ENCODE measurements around the gene RPL26.

The RPL26 gene

DNA sequence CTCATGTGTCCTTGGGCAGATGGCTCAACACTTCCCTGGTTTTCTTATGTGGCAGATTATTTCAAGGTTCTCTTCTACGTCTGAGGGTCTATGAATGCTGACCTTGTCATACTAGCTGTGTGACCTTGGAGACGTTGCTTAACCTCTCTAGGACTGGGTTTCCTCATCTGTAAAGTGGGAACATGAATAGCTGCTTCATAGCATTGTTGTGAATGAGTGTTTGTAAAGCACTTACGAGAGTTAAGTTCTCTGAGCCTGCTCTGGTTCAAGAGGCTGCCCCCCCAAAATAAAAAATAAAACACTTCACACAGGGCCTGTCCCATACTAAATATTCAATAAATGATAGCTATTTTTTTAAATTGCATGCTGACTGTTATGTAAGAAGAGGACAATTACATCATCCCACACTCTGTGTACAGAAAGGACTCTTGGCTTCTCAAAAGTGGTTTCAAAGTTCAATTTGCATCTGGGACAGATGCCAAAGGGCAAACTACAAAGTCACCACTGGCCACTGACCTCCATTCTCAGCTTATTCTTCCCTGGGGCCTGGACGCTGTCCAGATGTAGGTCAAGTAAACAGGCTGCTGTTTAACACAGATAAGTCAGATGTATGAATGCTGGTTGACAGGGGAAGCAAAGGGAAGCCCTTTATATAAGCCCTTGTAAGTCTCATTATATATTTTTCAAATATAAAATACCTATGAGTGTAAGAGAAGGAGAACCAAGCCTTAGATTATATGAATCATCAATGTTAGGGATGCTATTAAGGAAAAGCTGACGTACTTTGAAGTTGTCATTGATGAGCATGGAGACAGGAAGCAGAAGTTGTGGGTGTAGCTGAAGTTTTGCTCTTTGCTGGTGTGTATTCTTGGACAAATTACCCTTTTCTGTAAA lies 37.3 kb upstream of the RPL26 start:
- TF ChIP-seq ISL1 (CRISPR knock-in tag; IDR thresholded peaks at IDR 0.05) (no peak), ZC3H10 (CRISPR knock-in tag; IDR thresholded peaks at IDR 0.05) (no peak), CREB5 (CRISPR knock-in tag; IDR thresholded peaks at IDR 0.05; ENCODE audit: low read depth) (no peak), GLIS3 (CRISPR knock-in tag; IDR thresholded peaks at IDR 0.05) (no peak), BACH2 (CRISPR knock-in tag; IDR thresholded peaks at IDR 0.05; ENCODE audit: borderline replicate concordance) (no peak), TCF4 (CRISPR knock-in tag; IDR thresholded peaks at IDR 0.05; ENCODE audit: borderline replicate concordance) (no peak), ZNF8 (CRISPR knock-in tag; IDR thresholded peaks at IDR 0.05) (no peak), ARNTL (CRISPR knock-in tag; IDR thresholded peaks at IDR 0.05; ENCODE audit: borderline replicate concordance, low read depth) (no peak), TOX (CRISPR knock-in tag; IDR thresholded peaks at IDR 0.05; ENCODE audit: borderline replicate concordance) (no peak), ZFP3 (CRISPR knock-in tag; IDR thresholded peaks at IDR 0.05) (no peak), ESRRG (CRISPR knock-in tag; IDR thresholded peaks at IDR 0.05) (no peak), ZFP30 (CRISPR knock-in tag; IDR thresholded peaks at IDR 0.05) (no peak), ZNF70 (CRISPR knock-in tag; IDR thresholded peaks at IDR 0.05) (no peak), TSHZ2 (CRISPR knock-in tag; IDR thresholded peaks at IDR 0.05) (no peak), SNAI2 (CRISPR knock-in tag; IDR thresholded peaks at IDR 0.05) (no peak), RARB (CRISPR knock-in tag; IDR thresholded peaks at IDR 0.05) (no peak)
- TF ChIP-seq, protein P1, sequence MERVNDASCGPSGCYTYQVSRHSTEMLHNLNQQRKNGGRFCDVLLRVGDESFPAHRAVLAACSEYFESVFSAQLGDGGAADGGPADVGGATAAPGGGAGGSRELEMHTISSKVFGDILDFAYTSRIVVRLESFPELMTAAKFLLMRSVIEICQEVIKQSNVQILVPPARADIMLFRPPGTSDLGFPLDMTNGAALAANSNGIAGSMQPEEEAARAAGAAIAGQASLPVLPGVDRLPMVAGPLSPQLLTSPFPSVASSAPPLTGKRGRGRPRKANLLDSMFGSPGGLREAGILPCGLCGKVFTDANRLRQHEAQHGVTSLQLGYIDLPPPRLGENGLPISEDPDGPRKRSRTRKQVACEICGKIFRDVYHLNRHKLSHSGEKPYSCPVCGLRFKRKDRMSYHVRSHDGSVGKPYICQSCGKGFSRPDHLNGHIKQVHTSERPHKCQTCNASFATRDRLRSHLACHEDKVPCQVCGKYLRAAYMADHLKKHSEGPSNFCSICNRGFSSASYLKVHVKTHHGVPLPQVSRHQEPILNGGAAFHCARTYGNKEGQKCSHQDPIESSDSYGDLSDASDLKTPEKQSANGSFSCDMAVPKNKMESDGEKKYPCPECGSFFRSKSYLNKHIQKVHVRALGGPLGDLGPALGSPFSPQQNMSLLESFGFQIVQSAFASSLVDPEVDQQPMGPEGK (CRISPR knock-in tag; IDR thresholded peaks at IDR 0.05; ENCODE audit: borderline replicate concordance), result no peak
- TF ChIP-seq, protein P2, sequence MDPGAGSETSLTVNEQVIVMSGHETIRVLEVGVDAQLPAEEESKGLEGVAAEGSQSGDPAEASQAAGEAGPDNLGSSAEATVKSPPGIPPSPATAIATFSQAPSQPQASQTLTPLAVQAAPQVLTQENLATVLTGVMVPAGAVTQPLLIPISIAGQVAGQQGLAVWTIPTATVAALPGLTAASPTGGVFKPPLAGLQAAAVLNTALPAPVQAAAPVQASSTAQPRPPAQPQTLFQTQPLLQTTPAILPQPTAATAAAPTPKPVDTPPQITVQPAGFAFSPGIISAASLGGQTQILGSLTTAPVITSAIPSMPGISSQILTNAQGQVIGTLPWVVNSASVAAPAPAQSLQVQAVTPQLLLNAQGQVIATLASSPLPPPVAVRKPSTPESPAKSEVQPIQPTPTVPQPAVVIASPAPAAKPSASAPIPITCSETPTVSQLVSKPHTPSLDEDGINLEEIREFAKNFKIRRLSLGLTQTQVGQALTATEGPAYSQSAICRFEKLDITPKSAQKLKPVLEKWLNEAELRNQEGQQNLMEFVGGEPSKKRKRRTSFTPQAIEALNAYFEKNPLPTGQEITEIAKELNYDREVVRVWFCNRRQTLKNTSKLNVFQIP (CRISPR knock-in tag; IDR thresholded peaks at IDR 0.05; ENCODE audit: borderline replicate concordance, low read depth), result no peak
- TF ChIP-seq, protein P3, sequence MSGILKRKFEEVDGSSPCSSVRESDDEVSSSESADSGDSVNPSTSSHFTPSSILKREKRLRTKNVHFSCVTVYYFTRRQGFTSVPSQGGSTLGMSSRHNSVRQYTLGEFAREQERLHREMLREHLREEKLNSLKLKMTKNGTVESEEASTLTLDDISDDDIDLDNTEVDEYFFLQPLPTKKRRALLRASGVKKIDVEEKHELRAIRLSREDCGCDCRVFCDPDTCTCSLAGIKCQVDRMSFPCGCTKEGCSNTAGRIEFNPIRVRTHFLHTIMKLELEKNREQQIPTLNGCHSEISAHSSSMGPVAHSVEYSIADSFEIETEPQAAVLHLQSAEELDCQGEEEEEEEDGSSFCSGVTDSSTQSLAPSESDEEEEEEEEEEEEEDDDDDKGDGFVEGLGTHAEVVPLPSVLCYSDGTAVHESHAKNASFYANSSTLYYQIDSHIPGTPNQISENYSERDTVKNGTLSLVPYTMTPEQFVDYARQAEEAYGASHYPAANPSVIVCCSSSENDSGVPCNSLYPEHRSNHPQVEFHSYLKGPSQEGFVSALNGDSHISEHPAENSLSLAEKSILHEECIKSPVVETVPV (CRISPR knock-in tag; IDR thresholded peaks at IDR 0.05), result no peak
- peak; percentile 73; the same call in 2 of the 3 replicates for ATAC-seq

DNA sequence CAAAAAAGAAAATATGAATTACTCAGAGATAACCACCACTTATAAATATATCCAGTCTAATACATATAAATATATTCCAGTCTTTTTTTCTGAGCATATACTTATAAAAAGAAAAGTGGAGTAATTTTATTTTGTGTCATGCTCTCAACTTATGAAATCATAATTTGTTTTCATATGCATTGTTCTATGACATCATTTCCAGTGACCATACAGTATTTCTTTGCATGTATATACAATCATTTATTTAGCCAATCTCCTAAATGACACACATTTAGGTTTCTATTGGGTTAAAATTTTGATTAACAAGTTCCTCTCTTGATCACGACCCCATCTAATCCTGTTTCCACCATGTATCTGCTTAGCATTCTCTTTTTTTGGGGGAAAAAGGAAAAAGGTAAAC lies 36.3 kb upstream of the RPL26 start:
- no peak for ATAC-seq
- TF ChIP-seq CREB5 (CRISPR knock-in tag; IDR thresholded peaks at IDR 0.05; ENCODE audit: low read depth), result no peak
- no peak for TF ChIP-seq ZC3H10 (CRISPR knock-in tag; IDR thresholded peaks at IDR 0.05)
- no peak for TF ChIP-seq ZNF70 (CRISPR knock-in tag; IDR thresholded peaks at IDR 0.05)
- TF ChIP-seq OSR1 (CRISPR knock-in tag; IDR thresholded peaks at IDR 0.05), result no peak
- TF ChIP-seq ZFP3 (CRISPR knock-in tag; IDR thresholded peaks at IDR 0.05), result no peak
- TF ChIP-seq, protein P2 (CRISPR knock-in tag; IDR thresholded peaks at IDR 0.05; ENCODE audit: borderline replicate concordance, low read depth), result no peak
- TF ChIP-seq, protein P3 (CRISPR knock-in tag; IDR thresholded peaks at IDR 0.05), result no peak
- TF ChIP-seq, protein P1 (CRISPR knock-in tag; IDR thresholded peaks at IDR 0.05; ENCODE audit: borderline replicate concordance), result no peak

Data from SK-N-SH treated with all-trans-retinoic acid at 6 μM for 48 hours (cell line).